Measurements from ENCODE around the gene GPC6.

GRCh38 chr13:93744886-93745285 is 518.3 kb downstream of the GPC6 start:
- TF ChIP-seq POLR2A (IDR thresholded peaks at IDR 0.05; ENCODE audit: low read depth, low read length) (no peak), TAF1 (IDR thresholded peaks at IDR 0.05; ENCODE audit: borderline replicate concordance, low read depth, low read length) (no peak)
